ENCODE results near the gene TFRC.
"Not testable (repeated sequence)": the region's sequence is repeated elsewhere in the genome, so short reads cannot be mapped to it uniquely, and the experiment has no call there.

The TFRC gene

DNA sequence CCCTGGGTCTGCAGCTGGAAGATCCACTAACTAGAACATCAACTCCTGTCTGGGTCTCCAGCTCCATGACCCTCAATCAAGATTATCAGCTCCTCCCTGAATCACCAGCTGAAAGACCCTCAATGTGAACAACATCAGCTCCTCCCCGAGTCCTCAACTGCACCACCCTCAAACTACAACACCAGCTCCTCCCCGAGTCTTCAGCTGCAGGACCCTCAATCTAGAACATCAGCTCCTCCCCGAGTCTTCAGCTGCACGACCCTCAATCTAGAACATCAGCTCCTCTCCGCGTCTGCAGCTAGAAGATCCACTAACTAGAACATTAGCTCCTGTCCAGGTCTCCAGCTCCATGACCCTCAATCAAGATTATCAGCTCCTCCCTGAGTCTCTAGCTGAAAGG, 79.2 kb downstream of the TFRC start:
- not testable (repeated sequence) for DNase-seq

GRCh38 chr3:196001240-196001639, 80.7 kb downstream of the TFRC start:
- DNase-seq: not testable (repeated sequence)

DNA sequence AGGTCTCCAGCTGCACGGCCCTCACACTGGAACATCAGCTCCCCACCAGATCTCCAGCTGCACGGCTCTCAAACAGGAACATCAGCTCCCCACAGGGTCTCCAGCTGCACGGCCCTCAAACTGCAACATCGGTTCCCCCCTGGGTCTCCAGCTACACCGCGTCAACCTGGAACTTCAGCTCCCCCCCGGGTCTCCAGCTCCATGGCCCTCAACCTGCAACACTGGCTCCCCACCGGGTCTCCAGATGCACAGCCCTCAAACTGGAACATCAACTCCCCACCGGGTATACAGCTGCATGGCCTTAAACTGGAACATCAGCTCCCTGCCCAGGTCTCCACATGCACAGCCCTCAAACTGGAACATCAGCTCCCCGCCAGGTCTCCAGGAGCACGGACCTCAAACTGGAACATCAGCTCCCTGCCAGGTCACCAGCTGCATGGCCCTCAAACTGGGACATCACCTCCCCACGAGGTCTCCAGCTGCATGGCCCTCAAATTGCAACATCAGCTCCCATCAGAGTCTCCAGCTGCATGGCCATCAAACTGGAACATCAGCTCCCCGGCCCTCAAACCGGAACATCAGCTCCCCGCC, 81.4 kb downstream of the TFRC start:
- DNase-seq: not testable (repeated sequence)

- no peak for DNase-seq
Measured at GRCh38 chr3:195999896-196000295, 82.0 kb downstream of the TFRC start.

Data from NCI-H187 treated with DMSO at 0.1 percent for 48 hours (cell line).